GM21360 (cell line): ENCODE results near the gene PRR36.

ENCODE experiments used
- ATAC-seq: cut with Tn5 transposase; IDR thresholded peaks from one replicate; pipeline ENCODE4 v1.9.1; 2021; ENCODE audit warnings: mild to moderate bottlenecking, moderate library complexity; ENCODE audit not compliant: unreplicated experiment

Gene PRR36

GRCh38 chr19:7848779-7849457 lies 25.3 kb downstream of the PRR36 start:
- no peak for ATAC-seq

GRCh38 chr19:7847664-7848063 lies 26.5 kb downstream of the PRR36 start:
- ATAC-seq, result no peak

- ATAC-seq, result no peak
These were observed 28.0 kb downstream of the PRR36 start for GRCh38 chr19:7846155-7846646.

- no peak for ATAC-seq
These were observed 28.6 kb downstream of the PRR36 start for GRCh38 chr19:7845390-7846154.

- no peak for ATAC-seq
These were observed 29.2 kb downstream of the PRR36 start for GRCh38 chr19:7844951-7845350.

GRCh38 chr19:7844405-7844804 lies 29.8 kb downstream of the PRR36 start:
- no peak for ATAC-seq

- no peak for ATAC-seq
These were observed 30.7 kb downstream of the PRR36 start for GRCh38 chr19:7843521-7843920.

GRCh38 chr19:7842661-7843294 lies 31.4 kb downstream of the PRR36 start:
- no peak for ATAC-seq

GRCh38 chr19:7841751-7842660 lies 32.2 kb downstream of the PRR36 start:
- no peak for ATAC-seq

- no peak for ATAC-seq
These were observed 33.6 kb downstream of the PRR36 start for GRCh38 chr19:7840629-7841028.

- ATAC-seq, result no peak
These were observed 34.7 kb downstream of the PRR36 start for GRCh38 chr19:7839476-7839875.

- no peak for ATAC-seq
These were observed 40.7 kb downstream of the PRR36 start for GRCh38 chr19:7833225-7834099.

- no peak for ATAC-seq
These were observed 41.4 kb downstream of the PRR36 start for GRCh38 chr19:7832781-7833180.

- no peak for ATAC-seq
These were observed 42.2 kb downstream of the PRR36 start for GRCh38 chr19:7832009-7832408.

GRCh38 chr19:7831452-7831851 lies 42.7 kb downstream of the PRR36 start:
- ATAC-seq, result no peak

- ATAC-seq, result no peak
These were observed 43.4 kb downstream of the PRR36 start for GRCh38 chr19:7830823-7831222.

GRCh38 chr19:7830272-7830771 lies 43.9 kb downstream of the PRR36 start:
- no peak for ATAC-seq

- peak; percentile 85 for ATAC-seq
These were observed 44.5 kb downstream of the PRR36 start, which contains the start of gene EVI5L for GRCh38 chr19:7829561-7830271. Gene EVI5L (plus strand): TSS chr19:7830218. CDS start chr19:7846543, 16,325 bp downstream.

GRCh38 chr19:7829166-7829520 lies 45.0 kb downstream of the PRR36 start:
- ATAC-seq, result no peak
